Right cardiac atrium (tissue), 5 donors: ENCODE data around the gene ERVV-1. TPM values are rescaled to one million over a fixed set of nuclear protein-coding genes. Genes with fewer than 3 reads are reported as not detected.
"Not testable (repeated sequence)": the region's sequence is repeated elsewhere in the genome, so short reads cannot be mapped to it uniquely, and the experiment has no call there.

ENCODE experiments used
- ATAC-seq, 2 donors: fragments of 200-7000 bp; cut with Tn5 transposase; one replicate each; pipeline versions ENCODE4 v1.8.0 to v1.9.1; 2020; ENCODE audit warnings: moderate library complexity in 2 of 2, mild to moderate bottlenecking in 1 of 2
- DNase-seq, 3 donors: peaks; one replicate each; pipeline ENCODE4 v3.0.0-alpha.2; 2020
- H3K27ac ChIP-seq: one replicate; pipeline ENCODE4 v1.5.1; 2013; ENCODE audit warnings: mild to moderate bottlenecking, low read length, control low read depth, moderate library complexity
- H3K27me3 ChIP-seq: one replicate; pipeline ENCODE4 v1.6.1; 2013; ENCODE audit not compliant: control insufficient read depth, insufficient read depth
- H3K4me1 ChIP-seq: one replicate; pipeline ENCODE4 v1.6.1; 2013; ENCODE audit warnings: low read length; ENCODE audit not compliant: control insufficient read depth, insufficient read depth
- H3K4me3 ChIP-seq: one replicate; pipeline ENCODE4 v1.5.1; 2013; ENCODE audit warnings: low read length, control low read depth
- H3K9me3 ChIP-seq: one replicate; pipeline ENCODE4 v1.6.1; 2013; ENCODE audit warnings: low read length; ENCODE audit not compliant: control insufficient read depth
- WGBS: extraction: QIAGEN DNeasy Blood & Tissue Kit; methylation state at CpG from one replicate; pipeline ENCODE4 v1.1.7; 2013; 5-methylcytosine and 5-hydroxymethylcytosine counted together
- intact Hi-C, 4 donors: fragments of 100-400 bp; cut with DNase I; formaldehyde crosslinking; loops; one replicate each; pipeline versions ENCODE4 v1.11.0 to v1.14.0; 2022 to 2023
- long read RNA-seq, 4 donors: library from polyadenylated mRNA; unstranded; transcript quantifications; one replicate each; pipeline ENCODE4 v2.0.0, GENCODE V29; 2020 to 2021
- polyA plus RNA-seq: library from polyadenylated mRNA; stranded (reverse); fragments of 200-250 nt; gene quantifications from one replicate; pipeline ENCODE4 v1.2.3, GENCODE V29; 2013
- total RNA-seq, 4 donors: library from RNA; stranded (reverse); fragmentation: NEBNext Ultra II Directional; extraction: Animal tissue kit (Norgen Biotek cat#: 25700); gene quantifications; one replicate each; pipeline ENCODE4 v1.2.1, GENCODE V29; 2021
- donor health status: healthy with polysubstance abuse.
- donor health status: DM: no; HTN: yes; CAD: no.
- donor health status: DM: no; HTN: no; CAD: no.
- donor health status: DM: no; HTN: yes; CAD: no; lungs with severe emphysema.
- donor health status: DM: yes; HTN: yes; CAD: no.

Gene ERVV-1
- total RNA-seq: not detected
- polyA plus RNA-seq: not detected
- long read RNA-seq, donor 1: 0 reads
- long read RNA-seq, donor 2: 0 reads
- long read RNA-seq, donor 3: 0 reads
- long read RNA-seq, donor 4: 0 reads

GRCh38 chr19:53013621-53014020 is at the start of gene ERVV-1:
TSS of gene ERVV-1 (plus strand) at chr19:53013921. CDS start at chr19:53014091, 170 bp downstream.
- WGBS: 53% methylated on average over 7 of the region's 7 CpGs
- intact Hi-C loops: no loop called here

GRCh38 chr19:52967772-52968171 is 45.9 kb upstream of the ERVV-1 start:
- intact Hi-C loops: no loop called here
- H3K27ac ChIP-seq: no peak overlapping the region
- ATAC-seq: no peak
- no peaks in the 10 kb centered on the region for H3K9me3 ChIP-seq
- H3K4me1 ChIP-seq: no peaks in the 10 kb centered on the region
- WGBS: 95% methylated on average over 2 of the region's 2 CpGs
- H3K4me3 ChIP-seq: no peak overlapping the region
- DNase-seq: no peak
- no peaks in the 10 kb centered on the region for H3K27me3 ChIP-seq

More at GRCh38 chr19:53013621-53014020, at the start of gene ERVV-1:
- Histone ChIP-seq H3K27ac (no peak within 1 kb of the TSS), H3K9me3 (no peaks in the 10 kb centered on the region), H3K4me1 (no peaks in the 10 kb centered on the region), H3K27me3 (no peaks in the 10 kb centered on the region), H3K4me3 (no peak within 1 kb of the TSS)
- DNase-seq (no peak), ATAC-seq (no peak)

- ATAC-seq (no peak), DNase-seq (no peak)
- no peak overlapping the region for H3K4me3 ChIP-seq
- H3K4me1 ChIP-seq: no peaks in the 10 kb centered on the region
- no peaks in the 10 kb centered on the region for H3K9me3 ChIP-seq
- no peaks in the 10 kb centered on the region for H3K27me3 ChIP-seq
- 55% methylated on average over 4 of the region's 4 CpGs for WGBS
- intact Hi-C loops: no loop called here
- H3K27ac ChIP-seq: no peak overlapping the region
Observed at GRCh38 chr19:52981329-52981728, 32.4 kb upstream of the ERVV-1 start.

DNA sequence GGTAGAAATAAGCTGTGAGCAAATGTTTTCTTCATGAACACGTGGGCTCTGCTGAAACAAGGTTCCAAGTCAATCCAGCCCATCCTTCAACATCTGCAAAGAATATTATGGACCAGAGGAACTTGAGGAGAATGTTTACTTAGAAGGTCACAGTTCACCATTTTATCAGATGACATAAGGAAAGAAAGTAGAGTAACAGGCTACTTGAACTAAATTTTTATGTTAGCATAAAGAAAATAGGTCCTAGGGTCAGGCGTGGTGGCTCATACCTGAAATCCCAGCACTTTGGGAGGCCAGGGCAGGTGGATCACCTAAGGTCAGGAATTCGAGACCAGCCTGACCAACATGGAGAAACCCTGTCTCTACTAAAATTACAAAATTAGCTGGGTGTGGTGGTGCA is 30.6 kb upstream of the ERVV-1 start:
- 86% methylated on average over 3 of the region's 3 CpGs for WGBS
- H3K4me3 ChIP-seq, H3K27me3 ChIP-seq, ATAC-seq, DNase-seq, H3K9me3 ChIP-seq, intact Hi-C loops, H3K27ac ChIP-seq, H3K4me1 ChIP-seq: not testable (repeated sequence)

- H3K27me3 ChIP-seq: no peaks in the 10 kb centered on the region
- no peak overlapping the region for H3K27ac ChIP-seq
- DNase-seq (no peak), ATAC-seq (no peak)
- intact Hi-C loops: no loop called here
- H3K4me3 ChIP-seq: no peak overlapping the region
- 89% methylated on average over 4 of the region's 4 CpGs for WGBS
- no peaks in the 10 kb centered on the region for H3K4me1 ChIP-seq
- H3K9me3 ChIP-seq: no peaks in the 10 kb centered on the region
Observed at GRCh38 chr19:52987221-52987620, 26.5 kb upstream of the ERVV-1 start.

- Histone ChIP-seq H3K4me1 (no peaks in the 10 kb centered on the region), H3K27me3 (no peaks in the 10 kb centered on the region), H3K4me3 (no peak overlapping the region), H3K27ac (no peak overlapping the region), H3K9me3 (no peaks in the 10 kb centered on the region)
- intact Hi-C loops: no loop called here
- ATAC-seq (no peak), DNase-seq (no peak)
- 92% methylated on average over 5 of the region's 5 CpGs for WGBS
Observed at GRCh38 chr19:52988506-52988905, 25.2 kb upstream of the ERVV-1 start.

DNA sequence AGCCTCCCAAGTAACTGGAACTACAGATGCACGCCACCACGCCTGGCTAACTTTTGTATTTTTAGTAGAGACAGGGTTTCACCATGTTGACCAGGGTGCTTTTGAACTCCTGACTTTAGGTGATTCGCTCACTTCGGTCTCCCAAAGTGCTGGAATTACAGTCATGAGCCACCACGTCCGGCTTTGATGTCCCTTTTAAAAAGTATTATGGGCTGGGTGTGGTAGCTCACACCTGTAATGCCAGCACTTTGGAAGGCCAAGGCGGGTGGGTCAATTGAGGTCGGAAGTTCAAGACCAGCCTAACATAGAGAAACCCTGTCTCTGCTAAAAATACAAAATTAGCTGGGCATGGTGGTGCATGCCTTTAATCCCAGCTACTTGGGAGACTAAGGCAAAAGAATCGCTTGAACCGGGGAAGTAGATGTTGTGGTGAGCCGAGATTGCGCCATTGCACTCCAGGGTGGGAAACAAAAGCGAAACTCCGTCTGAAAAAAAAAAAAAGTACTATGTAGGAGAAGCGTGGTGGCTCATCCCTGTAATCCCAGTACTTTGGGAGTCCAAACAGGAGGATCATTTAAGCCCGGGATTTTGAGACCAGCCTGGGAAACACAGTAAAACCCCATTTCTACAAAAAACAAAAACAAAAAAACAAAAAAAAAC is 22.8 kb upstream of the ERVV-1 start:
- ATAC-seq: no peak
- no peaks in the 10 kb centered on the region for H3K27me3 ChIP-seq
- 90% methylated on average over 16 of the region's 16 CpGs for WGBS
- intact Hi-C loops: no loop called here
- DNase-seq: no peak
- no peaks in the 10 kb centered on the region for H3K9me3 ChIP-seq
- H3K4me1 ChIP-seq: no peaks in the 10 kb centered on the region
- H3K27ac ChIP-seq: no peak overlapping the region
- no peak overlapping the region for H3K4me3 ChIP-seq

- no peak overlapping the region for H3K4me3 ChIP-seq
- WGBS: 83% methylated on average over 2 of the region's 2 CpGs
- H3K4me1 ChIP-seq: no peaks in the 10 kb centered on the region
- intact Hi-C loops: no loop called here
- no peak for DNase-seq
- no peak for ATAC-seq
- H3K27me3 ChIP-seq: no peaks in the 10 kb centered on the region
- H3K27ac ChIP-seq: no peak overlapping the region
- H3K9me3 ChIP-seq: no peaks in the 10 kb centered on the region
Observed at GRCh38 chr19:52991484-52991883, 22.2 kb upstream of the ERVV-1 start.

DNA sequence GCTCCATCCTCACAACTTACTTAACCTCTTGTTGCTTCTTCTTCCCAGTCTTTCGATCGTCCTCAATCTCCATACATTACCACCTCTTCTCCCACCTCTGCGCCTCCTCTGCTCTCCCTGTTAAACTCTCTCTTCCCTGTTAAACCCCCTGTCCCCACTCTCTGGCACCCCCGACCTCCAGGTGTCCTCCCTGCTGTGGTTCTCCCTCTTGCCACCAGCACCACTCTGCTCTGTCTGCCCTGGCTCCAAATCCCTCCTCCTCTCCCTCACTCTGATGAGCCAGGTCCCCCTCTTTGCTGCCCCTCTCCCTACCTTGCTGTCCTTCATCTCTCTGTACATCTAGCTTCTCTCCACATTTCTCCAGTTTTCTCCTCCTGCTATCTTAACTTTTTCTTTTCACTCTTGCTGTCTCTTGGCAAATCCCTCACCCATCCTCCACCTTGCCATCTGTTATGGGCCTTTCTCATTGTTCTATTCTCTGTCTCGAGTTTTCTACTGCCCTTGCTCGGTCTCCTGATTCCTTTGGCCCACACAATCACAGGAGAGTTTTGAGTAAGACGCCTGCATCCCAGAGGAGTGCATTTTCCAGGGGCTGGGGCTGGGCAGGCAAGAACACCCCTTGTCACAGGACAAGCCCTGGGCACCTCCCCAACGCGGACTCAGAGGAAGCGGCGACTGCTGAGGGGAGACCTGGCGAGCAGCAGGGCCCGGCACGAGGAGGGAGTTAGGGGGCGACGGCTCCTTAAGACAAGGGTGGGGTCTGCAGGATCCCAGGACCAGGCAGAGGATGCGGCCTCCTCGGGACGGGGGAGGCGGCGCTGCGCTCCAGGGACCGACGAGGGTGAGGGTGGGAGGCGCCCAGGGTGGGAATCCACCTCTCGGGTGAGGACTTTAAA is 21.4 kb upstream of the ERVV-1 start:
- H3K4me3 ChIP-seq: peak overlapping the region; percentile 59
- no peaks in the 10 kb centered on the region for H3K27me3 ChIP-seq
- no peaks in the 10 kb centered on the region for H3K4me1 ChIP-seq
- peak; percentile 58 for ATAC-seq
- intact Hi-C loops: no loop called here
- no peaks in the 10 kb centered on the region for H3K9me3 ChIP-seq
- no peak overlapping the region for H3K27ac ChIP-seq
- DNase-seq: peak; percentile 30 to 70 (median 66)
- WGBS: 17% methylated on average over 26 of the region's 26 CpGs

GRCh38 chr19:52993342-52994178 is 20.2 kb upstream of the ERVV-1 start:
- Histone ChIP-seq H3K27me3 (no peaks in the 10 kb centered on the region), H3K4me1 (no peaks in the 10 kb centered on the region), H3K9me3 (no peaks in the 10 kb centered on the region), H3K27ac (peak overlapping the region; percentile 9), H3K4me3 (peak overlapping the region; percentile 59)
- intact Hi-C loops: no loop called here
- peak; percentile 95 for ATAC-seq
- 1% methylated on average over 50 of the region's 50 CpGs for WGBS
- peak; percentile 77 to 92 (median 90) for DNase-seq
